ENCODE data around the gene SERAC1.
A peak's percentile ranks its signal among the peaks of the same experiment; 100 is the strongest.

SERAC1 gene

DNA sequence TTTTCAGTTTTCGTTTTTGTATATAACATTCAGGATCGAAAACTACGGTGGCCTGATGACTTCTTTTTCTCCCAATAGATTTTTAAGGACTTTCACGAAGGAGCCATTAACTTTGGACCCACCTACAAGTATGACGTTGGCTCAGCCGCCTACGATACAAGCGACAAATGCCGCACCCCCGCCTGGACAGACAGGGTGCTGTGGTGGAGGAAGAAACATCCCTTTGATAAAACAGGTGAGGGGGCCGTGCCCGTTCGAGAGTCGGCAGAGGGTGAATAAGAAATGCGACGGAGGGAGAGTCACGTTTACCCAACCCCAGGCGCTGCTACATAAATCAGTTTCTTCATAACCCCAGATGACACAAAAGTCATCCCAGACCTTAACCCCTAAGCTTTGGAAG is 91.5 kb downstream of the SERAC1 start:
- no peak for DNase-seq

DNA sequence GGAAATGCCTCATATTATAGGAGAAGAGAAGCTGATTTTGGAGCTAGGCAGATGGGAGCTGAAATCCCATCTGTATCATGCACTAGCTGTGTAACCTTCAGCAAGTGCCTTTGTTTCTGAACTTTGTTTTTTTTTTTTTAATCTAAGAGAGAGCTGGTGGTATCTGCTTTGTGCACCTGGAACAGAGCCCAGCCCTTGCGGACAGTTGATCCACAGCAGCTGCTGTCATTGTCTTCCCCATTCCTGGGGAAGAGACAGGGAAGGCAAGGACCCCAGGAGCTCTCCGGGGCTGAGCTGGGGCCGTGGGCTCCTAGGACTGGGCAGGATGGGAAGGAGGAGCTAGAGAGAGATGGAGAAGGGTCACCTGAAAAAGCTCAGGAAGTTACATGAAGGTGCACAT is 94.3 kb downstream of the SERAC1 start:
- no peak for DNase-seq

DNA sequence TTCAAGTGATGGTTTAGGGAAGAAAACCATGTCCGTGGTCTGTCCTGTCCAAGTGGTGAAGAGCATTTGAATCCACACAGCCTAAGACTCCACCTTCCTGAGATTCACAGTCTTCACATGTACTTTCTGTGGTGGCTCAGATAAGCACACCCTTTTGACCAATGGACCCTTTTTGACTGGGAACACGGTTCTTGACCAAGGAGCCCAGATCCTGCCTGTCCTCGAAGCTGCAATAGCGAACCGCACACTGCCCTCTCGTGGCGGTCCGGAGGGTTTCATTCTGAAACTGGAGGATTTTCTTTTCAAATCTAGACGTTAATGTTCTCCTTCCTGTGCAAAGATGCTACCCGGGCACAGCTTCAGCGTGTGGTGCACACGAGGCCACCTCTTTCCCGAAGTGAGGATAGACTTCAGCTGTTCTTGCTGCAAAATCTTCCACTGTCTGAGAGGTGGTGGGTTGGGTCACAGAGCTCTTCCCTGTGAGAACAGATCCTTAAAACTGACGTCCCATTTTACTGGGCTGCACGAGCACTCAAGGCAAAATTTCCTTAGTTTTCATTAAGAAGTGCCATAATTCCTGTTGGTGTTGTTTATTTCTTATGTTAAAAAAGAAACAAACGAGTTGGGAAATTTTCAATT is 95.9 kb downstream of the SERAC1 start:
- DNase-seq = peak; percentile 20 to 28

DNA sequence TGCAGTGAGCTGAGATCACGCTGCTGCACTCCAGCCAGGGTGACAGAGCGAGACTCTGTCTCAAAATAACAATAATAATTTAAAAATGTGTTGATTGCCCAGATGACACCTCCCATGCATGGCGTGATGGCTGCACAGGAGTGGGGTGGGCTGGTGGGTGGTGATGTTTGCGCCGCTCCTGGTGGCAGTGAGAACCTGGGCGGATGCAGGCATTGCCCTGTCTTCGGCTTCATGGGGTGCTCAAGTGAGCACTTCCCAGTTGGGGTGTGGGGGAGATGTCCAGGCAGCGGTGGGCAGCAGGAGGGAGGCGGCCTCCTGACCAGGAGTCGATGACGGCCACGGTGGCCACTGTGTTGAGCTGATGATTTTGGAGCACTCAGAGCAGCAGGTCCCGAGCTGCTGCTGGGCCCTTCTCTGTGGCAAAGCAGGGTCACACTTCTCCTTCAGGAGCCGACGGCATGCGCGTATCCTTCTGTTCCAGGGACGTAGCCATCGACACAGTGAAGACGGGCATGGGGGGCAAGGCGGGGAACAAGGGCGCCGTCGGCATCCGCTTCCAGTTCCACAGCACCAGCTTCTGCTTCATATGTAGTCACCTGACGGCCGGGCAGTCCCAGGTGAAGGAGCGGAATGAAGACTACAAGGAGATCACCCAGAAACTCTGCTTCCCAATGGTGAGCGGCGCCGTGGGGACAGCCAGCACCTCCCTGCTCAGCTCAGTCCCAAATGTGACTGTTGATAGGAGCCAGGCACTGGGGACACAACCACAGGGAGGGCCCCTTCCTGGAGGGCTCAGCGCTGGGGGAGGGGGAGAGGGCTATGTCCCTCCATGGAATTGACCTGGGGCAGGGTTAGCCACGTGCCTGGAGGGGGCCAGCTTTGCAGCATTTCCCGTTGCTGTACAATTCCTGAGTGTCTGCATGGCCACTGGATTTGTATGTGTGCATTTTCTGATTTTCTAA is 96.7 kb downstream of the SERAC1 start:
- no peak for DNase-seq

DNA sequence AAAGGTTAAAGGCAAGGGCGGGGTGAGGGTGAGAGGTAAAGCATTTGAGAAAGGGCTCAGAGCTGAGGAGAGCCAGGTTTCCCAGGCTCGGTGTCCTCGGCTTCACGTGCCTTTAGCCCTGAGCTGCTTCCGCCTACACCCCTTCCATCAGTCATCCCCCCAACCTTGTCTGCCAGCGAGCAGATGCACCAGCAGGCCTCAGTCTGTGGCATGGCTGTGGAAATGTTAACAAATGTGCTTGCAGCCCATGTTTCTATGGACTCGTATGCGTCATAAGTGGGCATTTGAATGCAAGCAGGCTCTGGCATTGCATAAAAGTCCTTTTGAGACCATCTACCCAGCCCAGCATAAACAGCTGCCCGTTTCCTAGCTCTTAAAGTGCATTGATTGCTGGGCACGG is 97.5 kb downstream of the SERAC1 start:
- DNase-seq = no peak

DNA sequence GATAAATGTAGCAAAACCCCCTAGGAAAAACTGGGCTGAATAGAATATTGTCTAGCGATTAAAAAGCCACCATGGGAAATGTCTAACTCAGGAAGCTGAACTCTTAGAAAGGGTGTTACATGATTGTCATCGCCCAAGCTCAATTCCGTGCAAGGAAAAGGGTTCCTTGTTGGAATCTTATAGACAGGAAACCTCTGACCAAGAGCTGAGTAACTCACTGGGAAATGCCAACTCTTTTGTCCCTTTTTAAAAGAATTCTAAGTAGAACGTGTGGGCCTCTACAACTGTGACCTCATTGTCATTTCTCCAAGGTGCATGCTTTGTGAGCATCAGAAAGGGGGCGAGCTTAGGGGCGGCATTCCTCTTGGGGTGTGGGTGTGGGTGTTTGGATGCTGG is 98.3 kb downstream of the SERAC1 start:
- DNase-seq = no peak

DNA sequence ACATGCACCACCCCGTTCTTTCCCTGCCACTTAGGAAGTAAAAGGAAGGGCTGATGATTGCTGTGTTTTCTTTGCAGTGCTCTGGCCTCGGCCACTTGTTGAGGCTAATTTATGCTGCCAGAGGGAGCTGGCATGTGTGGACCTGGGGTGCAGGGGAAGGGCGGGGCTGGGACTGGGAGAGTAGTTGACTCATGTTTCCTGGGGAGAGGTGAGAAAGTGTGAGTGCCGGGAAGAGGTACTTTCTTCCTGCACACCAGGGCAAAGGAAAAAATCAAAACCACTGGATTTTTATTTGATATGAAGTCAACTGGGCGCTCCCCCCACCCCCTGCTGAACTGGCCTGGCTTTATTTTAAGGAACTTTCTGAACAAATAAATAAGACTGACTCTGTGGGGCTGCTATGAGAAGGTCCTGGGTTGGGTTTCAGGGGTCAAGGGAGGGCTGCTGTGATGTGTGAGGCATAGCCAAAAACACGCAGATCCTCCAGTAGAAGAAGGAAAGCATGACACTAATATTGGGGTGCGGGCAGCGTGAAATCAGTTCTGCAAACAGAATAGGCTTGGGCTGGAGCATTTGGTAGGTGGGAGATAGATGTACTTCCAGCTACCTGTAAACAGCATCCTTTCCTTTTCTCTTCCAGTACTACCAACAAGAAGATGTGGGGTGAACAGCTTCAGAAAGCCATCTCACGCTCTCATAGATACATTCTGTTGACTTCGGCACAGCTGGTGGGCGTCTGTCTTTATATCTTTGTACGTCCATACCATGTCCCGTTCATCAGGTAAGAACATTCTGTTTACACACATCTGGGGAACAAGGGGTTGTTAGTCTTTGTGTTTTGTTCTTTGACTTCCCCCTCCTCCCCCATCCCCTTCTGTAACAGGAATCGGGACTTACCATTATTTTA is 98.9 kb downstream of the SERAC1 start:
- no peak for DNase-seq

DNA sequence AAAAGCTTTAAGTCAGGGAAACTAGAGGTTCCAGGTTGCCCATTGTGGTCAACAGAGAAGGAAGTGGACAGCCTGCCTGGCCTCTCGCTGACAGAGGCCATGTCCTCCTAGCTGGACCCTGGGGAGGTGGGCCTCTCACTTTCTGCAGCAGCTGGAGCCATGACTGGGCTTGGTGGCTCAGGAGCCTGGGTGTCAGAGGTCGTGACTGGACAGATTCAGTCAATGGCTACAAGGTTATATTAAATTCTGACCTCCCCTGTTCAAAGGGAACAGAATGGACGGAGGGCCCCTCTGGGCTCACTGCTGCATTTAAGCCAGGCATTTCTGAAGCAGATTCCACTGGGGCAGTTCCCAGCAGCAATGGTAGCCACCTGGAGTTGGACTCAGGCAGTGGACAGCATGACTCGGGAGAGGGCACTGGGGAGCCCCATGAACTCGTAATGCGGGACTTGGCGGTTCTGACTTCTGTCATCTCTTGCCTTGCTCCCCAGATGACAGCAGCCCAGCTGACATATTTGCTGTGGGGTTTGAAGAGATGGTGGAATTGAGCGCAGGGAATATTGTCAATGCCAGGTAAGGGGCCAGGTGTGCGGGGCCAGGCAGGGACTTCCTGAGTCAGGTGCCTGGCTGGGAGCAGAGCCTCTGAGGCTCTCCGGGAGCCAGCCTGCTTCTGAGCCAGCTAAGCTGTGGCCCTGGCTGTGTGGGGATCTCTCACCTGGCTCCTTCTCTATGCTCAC is 99.7 kb downstream of the SERAC1 start:
- no peak for DNase-seq

DNA sequence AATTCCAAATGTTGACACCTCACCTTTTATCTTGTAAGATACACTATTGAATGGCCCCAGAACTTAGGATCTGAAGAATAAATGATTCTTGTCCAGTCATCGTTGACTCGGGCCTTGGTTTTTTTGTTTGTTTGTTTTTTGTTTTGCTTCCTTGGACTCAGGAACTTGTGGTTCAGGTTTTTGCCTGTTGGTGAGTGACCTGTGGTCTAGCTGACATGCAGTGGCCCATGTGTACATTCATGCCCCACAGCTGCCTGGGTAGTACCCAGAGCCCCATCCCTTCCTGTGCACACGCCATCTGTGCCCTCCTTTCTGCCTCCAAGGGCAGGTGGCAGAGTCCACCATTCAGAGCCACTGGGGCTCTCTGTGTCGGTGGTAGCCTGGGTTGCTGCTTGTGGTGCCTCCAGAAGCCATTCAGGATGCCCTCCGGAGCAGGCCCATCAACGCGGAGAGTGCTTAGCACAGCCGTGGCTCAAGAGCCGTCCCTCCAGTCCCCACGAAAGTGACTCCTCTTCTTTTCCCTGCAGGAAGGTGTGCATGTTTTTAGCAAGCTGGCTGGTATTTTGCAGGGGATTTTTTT is 100.5 kb downstream of the SERAC1 start:
- no peak for DNase-seq

DNA sequence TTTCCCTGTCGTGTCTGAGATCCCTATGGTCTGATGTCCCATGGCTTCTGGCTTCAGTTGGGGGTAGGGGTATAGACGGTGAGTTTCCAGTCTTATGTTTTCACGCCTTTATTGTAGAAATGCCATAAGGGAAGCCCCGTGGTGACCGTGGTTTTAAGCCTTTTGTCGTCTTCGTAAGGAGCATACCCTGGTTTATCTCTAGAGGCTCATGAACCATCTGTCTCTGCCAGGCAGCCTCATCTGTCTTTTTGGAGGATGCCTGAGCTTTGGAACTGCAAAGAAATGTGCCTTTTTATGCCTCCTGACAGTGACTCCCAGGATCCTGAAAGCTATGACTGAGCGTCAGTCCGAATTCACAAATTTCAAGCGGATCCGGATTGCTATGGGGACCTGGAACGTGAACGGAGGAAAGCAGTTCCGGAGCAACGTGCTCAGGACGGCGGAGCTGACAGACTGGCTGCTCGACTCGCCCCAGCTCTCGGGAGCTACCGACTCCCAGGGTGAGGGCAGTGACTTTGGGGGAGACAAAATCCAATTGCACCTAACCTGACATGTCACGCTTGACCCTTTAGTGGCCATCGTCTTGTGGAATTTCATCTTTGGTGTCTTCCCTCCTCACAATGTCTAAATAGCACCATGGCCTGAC is 101.8 kb downstream of the SERAC1 start:
- DNase-seq = no peak

DNA sequence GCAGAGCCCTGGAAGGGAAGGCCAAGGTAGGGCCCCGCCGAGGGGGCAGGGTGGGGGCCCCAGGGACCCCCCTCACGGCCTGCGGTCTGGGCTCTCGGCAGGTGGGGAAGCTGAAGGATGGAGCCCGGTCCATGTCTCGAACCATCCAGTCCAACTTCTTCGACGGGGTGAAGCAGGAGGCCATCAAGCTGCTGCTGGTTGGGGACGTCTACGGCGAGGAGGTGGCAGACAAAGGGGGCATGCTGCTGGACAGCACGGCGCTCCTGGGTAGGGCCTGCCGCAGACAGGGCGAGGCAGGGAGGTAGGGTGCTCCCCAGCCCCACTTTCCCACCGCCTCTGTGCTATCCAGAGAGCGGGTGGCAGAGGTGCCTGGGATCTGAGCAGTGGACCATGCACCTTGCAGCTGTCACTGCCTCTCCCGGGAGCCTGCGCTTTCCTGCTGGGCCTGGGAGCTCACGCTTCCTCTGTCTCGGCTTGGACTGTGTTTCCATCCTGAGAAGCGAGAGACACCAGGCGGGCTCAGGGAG is 103.3 kb downstream of the SERAC1 start:
- DNase-seq = no peak

DNA sequence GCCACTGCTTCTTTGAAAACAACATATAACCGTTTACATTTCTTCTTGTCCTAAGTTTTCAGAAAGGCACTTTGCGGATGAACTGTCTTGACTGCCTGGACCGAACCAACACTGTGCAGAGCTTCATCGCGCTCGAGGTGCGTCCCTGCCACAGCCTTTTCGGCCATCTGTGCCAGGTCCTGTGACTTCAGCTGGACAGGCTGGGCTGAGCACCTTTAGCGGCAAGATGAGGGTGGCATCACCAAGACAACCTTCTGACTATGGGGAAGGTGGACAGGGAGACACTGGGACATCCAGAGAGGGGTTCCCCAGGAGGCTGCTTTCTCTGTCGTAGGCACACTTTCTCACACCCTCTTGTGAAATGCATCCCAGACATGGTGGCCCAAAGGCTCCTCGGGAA is 104.3 kb downstream of the SERAC1 start:
- no peak for DNase-seq

DNA sequence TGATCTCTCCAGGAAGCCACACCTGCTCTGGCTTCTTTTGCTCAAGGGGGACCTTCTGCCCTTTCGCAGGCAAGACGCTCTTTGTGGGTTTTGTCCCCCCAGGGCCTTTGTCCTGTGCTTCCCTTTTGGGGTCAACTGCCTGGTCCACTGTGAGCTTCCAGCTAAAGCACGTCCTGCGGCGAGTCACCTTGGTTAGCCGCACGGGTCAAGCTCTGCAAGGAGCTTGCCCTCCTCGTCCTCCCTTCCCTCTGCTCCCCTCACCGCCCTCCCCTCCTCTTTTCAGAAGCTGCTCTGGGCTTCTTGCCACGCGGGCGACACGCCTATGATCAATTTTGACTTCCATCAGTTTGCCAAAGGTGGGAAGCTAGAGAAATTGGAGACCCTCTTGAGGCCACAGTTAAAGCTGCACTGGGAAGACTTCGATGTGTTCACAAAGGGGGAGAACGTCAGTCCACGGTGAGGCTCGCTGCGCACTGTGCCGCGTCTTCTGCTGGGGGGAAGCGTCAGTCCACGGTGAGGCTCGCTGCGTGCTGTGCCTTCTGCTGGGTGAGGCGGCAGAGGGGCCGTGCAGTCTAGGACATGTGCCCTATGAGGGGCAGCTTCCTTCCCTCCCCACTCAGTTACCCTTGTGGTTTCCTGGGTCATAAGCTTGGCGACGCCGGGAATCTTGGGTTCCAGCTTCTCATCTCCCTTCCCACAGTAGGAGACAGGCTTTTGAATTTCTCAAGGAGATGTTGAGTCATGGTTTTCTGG is 106.2 kb downstream of the SERAC1 start:
- no peak for DNase-seq

DNA sequence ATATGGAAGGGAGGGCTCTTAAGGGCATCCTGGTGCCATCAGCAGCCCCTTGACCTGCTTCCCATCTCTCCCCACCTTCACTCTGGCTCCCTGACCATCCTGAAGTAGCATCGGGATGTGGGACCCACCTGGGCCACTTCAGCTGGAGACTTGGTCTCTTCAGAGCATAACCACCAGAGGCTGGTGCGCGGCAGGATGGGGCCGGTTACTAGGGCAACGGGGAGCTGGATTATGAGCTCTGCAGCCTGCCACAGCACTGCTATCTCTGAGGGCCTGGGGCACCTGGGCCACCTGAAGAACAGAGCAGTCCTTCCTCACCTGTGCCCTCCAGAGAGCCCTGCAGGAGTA is 106.7 kb downstream of the SERAC1 start:
- no peak for DNase-seq

DNA sequence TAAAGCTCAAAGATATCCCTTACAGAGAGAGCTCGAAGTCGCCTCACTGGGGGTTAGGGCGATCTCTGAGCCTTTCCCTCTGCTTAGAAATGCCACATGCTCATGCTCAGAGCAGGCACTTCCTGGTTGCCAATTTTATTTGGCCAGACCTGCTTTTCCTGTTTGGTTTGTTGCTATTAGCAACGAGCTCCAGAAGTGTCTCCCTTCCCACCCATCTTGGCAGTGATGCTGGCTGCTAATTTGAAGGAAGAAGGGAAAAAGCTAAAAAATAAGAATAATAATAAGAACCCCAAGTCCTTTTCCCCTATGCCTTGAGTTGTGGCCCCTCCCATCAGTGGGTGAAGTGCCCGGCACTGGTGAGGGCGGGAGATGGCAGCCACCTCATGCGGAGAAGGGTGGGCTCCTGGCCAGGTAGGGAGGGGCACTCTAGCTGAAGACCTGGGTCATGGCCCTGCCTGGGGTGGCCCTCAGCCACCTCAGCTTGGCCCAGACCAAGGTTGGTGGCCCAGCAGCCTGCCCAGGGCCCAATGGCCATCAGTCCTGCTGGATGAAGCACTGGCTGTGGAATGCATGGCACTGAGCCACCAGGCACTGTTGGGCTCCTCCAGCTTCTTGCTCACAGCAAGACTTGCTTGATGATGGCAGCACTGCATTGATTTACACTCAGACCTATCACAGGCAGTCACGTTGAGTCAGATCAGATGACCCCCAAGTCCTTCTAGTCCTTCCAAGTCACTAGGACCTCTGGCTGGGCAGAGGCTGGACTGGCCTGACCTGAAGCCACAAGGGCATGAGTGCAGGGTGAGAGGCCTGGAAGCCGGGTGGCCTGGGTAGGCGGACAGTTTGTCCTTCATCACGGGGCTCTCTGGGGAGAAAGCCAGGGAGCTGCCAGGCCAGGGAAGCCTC is 107.4 kb downstream of the SERAC1 start:
- DNase-seq = peak in 1 of 2 experiments; percentile 3
